Measurements from ENCODE around the gene CARD6. TPM values are rescaled to one million over a fixed set of nuclear protein-coding genes. Genes with fewer than 3 reads are reported as not detected.
"Not testable (repeated sequence)": the region's sequence is repeated elsewhere in the genome, so short reads cannot be mapped to it uniquely, and the experiment has no call there.

Gene CARD6, protein sequence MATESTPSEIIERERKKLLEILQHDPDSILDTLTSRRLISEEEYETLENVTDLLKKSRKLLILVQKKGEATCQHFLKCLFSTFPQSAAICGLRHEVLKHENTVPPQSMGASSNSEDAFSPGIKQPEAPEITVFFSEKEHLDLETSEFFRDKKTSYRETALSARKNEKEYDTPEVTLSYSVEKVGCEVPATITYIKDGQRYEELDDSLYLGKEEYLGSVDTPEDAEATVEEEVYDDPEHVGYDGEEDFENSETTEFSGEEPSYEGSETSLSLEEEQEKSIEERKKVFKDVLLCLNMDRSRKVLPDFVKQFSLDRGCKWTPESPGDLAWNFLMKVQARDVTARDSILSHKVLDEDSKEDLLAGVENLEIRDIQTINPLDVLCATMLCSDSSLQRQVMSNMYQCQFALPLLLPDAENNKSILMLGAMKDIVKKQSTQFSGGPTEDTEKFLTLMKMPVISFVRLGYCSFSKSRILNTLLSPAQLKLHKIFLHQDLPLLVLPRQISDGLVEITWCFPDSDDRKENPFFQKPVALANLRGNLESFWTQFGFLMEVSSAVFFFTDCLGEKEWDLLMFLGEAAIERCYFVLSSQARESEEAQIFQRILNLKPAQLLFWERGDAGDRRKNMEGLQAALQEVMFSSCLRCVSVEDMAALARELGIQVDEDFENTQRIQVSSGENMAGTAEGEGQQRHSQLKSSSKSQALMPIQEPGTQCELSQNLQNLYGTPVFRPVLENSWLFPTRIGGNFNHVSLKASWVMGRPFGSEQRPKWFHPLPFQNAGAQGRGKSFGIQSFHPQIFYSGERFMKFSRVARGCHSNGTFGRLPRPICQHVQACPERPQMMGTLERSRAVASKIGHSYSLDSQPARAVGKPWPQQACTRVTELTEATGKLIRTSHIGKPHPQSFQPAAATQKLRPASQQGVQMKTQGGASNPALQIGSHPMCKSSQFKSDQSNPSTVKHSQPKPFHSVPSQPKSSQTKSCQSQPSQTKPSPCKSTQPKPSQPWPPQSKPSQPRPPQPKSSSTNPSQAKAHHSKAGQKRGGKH
- 4.4 and 5.0 TPM in 2 replicates for total RNA-seq

GRCh38 chr5:40841068-40841805 lies at the start of gene CARD6:
CARD6 (plus strand) TSS chr5:40841367; CDS start chr5:40841383, 16 bp downstream.
- intact Hi-C loops (cut with micrococcal nuclease) = no loop called here

GRCh38 chr5:40791715-40792139 lies 49.4 kb upstream of the CARD6 start:
- intact Hi-C loops (cut with micrococcal nuclease) = no loop called here

- intact Hi-C loops (cut with micrococcal nuclease) = not testable (repeated sequence)
Observed at GRCh38 chr5:40792691-40793090, 48.5 kb upstream of the CARD6 start.

GRCh38 chr5:40794340-40794739 lies 46.8 kb upstream of the CARD6 start:
- intact Hi-C loops (cut with micrococcal nuclease) = not testable (repeated sequence)

GRCh38 chr5:40794877-40795276 lies 46.3 kb upstream of the CARD6 start:
- intact Hi-C loops (cut with micrococcal nuclease) = not testable (repeated sequence)

DNA sequence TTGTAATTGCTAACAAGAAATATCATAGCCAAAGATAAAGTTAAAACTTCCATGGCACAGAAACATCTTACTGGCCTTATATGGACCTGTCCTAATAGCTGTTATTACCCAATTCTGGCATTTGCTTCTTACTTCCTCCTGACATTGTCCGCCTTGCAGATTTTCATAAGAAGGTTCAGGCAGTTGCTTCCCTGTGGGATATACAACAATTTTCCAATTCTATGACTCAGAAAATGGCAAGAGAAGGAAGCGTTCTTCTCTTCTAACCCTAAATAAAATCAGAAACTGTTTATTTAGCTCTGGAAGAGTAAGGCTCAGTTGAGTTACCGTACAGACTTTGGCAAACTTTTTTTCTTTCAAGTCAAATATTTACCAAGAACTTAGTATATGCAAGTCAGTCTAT lies 44.7 kb upstream of the CARD6 start:
- intact Hi-C loops (cut with micrococcal nuclease) = no loop called here

GRCh38 chr5:40797273-40798011 lies 43.7 kb upstream of the CARD6 start:
- intact Hi-C loops (cut with micrococcal nuclease) = loop anchor here (1.0 kb wide), 3 partner anchors 38 to 82 kb away; partner anchors contain the start of genes RPL37 and TTC33

DNA sequence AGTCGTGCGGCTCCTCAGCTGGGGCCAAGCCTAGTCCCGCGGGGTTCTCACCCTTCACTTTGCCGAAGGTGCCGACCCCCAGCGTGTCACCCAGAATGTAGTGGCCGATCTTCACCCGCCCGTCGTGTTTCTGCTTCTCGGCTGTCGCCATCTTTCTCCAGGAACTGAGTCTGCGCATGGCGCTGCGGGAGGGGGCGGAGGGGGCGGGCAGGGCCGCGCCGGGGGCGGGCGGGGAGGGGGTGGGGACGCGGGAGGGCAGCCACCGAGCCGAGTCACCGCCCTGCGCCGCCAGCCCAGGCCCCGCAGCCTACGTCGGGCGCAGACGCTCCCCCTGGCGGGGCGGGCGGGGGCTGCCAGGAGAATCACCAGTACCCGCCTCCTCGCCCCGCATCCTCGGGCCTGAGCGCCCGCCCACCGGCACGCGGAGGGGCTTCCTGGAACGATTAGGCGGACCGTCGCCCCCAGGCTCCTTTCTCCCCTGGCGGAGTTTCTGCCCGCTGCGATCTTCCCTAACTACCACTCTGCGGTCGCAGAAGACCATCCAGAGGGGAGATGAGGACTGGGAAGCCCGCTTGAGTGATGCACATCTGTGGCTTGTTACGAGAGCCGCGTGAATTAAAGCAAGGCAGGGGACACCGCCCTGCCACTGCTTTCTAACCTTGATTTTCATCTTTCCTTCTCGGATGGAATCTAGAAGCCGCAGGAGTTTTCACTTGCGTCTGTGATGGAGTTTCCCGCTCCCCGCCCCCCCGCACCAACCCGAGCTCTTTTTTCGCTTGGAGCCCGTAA lies 43.0 kb upstream of the CARD6 start, which contains the start of gene PRKAA1:
Gene PRKAA1 (minus strand): TSS at position 363 of the 789 bp plus-strand sequence. CDS start 185 bp downstream, at position 178.
- intact Hi-C loops (cut with micrococcal nuclease) = loop anchor here (1.0 kb wide), 3 partner anchors 37 to 81 kb away; partner anchors contain the start of genes RPL37 and TTC33

DNA sequence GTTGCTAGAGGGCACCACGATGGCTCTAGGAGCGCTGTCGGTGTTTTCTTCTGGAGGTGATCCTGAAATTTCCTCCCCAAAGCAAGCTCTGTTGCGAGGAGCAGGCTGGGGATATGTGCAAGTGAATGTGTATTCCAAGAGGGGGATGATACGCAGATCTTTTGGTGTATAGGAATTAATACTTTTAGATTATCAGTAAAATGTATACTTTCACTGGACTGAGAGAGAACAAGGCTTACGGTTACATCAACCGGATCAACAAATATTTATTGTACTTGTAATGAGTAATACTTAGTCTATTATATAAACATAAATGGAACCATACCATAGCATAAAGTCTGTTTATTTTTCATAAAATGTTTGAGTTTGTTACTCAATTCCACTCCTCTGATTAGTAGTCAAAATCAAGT lies 42.4 kb upstream of the CARD6 start:
- intact Hi-C loops (cut with micrococcal nuclease) = loop anchor here (1.0 kb wide), 3 partner anchors 36 to 80 kb away; partner anchors contain the start of genes RPL37 and TTC33

GRCh38 chr5:40799258-40799657 lies 41.9 kb upstream of the CARD6 start:
- intact Hi-C loops (cut with micrococcal nuclease) = no loop called here

DNA sequence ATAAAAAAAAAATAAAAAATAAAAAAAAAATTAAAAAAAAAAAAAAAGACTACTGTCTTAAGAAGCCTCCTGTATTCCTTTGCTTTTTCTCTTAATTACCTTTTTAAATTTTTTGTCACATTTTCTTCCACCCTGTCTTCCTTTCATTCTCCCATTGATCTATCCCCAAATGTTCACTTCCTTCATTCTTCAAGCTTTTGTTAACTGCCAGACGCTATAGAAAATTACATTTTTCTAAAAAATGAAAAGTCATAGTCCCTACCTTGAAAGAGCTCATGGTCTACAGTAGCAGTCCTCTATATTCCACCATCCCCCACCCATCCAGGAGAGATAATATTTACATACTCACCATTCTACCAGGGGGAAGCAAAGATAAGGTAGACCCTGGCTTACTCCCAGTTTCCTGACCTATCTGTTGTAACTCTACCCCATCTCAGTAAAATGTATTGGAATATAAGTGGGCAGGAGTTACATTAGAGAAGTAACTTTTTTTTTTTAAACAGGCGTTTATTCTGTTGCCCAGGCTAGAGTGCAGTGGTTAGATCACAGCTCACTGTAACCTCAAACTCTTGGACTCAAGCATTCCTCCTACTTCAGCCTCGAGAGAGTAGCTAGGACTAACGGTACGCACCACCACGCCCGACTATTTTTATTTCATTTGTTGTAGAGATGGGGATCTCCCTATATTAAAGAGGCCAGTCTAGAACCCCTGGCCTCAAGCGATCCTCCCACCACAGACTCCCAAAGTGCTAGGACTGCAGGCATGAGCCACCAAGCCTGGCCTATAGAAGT lies 39.2 kb upstream of the CARD6 start:
- intact Hi-C loops (cut with micrococcal nuclease) = no loop called here

GRCh38 chr5:40812125-40812524 lies 29.0 kb upstream of the CARD6 start:
- intact Hi-C loops (cut with micrococcal nuclease) = no loop called here

- intact Hi-C loops (cut with micrococcal nuclease) = no loop called here
Observed at GRCh38 chr5:40813698-40814281, 27.4 kb upstream of the CARD6 start.

DNA sequence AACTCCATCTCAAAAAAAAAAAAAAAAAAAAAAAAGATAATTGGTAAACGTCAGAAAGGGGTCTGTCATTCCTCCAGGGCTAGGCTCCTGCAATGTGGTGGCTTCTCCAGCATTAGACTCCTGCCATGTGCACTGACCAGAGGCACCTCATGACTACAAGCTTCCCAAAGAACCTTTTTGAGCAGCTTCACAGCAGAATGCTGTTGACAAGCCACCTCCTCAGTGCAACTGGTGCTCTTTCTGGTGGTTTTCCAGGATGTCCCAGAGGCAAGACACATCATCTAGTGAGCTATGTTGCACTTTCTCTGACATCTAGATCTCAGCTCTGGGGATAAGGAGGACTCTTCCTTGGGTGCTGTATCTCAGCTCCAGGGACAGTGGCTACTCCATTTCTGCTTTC lies 17.7 kb upstream of the CARD6 start:
- intact Hi-C loops (cut with micrococcal nuclease) = no loop called here

- intact Hi-C loops (cut with micrococcal nuclease) = not testable (repeated sequence)
Observed at GRCh38 chr5:40825461-40826043, 15.6 kb upstream of the CARD6 start.

- intact Hi-C loops (cut with micrococcal nuclease) = no loop called here
Observed at GRCh38 chr5:40826489-40827187, 14.5 kb upstream of the CARD6 start.

Measured in T-helper 2 cell treated with Interferon-gamma antibody and Interleukin-4, amounts not matched to agents 100 ng/mL and 5 ng/mL, for 36 hours (primary cell).